Measurements from ENCODE around the gene TBXA2R. TPM values are rescaled to one million over a fixed set of nuclear protein-coding genes. Genes with fewer than 3 reads are reported as not detected.
A peak's percentile ranks its signal among the peaks of the same experiment; 100 is the strongest.

Gene TBXA2R
- total and polyA plus RNA-seq, 2 of the 8 experiments (the other 6 are each of a cell fraction or from before 2014, with no cell fraction given): 0.39 to 0.50 TPM

DNA sequence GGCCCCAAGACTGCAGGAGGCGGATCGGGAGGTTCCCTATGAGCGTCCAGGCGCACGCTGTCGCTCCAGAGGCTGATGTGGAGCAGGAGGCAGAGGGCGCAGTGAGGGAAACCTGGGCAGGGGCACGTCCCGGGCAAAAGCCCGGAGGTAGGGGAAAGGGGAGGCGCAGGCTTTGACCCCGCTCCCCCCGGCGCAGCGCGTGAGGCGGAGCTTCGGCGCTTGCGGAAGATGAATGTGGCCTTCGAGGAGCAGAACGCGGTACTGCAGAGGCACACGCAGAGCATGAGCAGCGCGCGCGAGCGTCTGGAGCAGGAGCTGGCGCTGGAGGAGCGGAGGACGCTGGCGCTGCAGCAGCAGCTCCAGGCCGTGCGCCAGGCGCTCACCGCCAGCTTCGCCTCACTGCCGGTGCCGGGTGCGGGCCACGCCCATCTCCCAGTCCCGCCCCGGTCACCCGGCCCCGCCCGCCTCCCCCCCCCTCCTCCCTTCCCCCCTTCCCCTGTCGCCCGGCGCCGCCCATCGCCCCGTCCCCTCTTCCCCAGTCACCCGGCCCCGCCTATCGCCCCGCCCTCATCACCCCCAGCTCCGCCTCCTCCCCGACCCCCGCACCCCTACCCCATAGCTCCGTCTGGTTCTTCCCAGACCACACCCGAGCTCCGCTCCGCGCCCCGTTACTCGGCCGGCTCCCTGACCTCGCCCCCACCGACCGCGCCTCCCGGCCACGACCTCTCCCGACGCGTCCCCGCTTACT is 29.8 kb downstream of the TBXA2R start (continued):
- TF ChIP-seq RNF2 (IDR thresholded peaks at IDR 0.05; ENCODE audit: borderline replicate concordance, low read depth, low read length, missing control alignments, poor library complexity, severe bottlenecking) (no peak), RBBP5 (IDR thresholded peaks at IDR 0.05; ENCODE audit: borderline replicate concordance, low read depth, low read length) (no peak), POLR2AphosphoS5 (IDR thresholded peaks at IDR 0.05; ENCODE audit: low read depth, low read length) (peak; percentile 67; the same call in 1 of the 2 replicates), E2F6 (IDR thresholded peaks at IDR 0.05) (peak; percentile 30; the same call in 1 of the 2 replicates), BRCA1 (IDR thresholded peaks at IDR 0.05; ENCODE audit: low read depth, low read length) (no peak), CBX8 (IDR thresholded peaks at IDR 0.05; ENCODE audit: borderline replicate concordance, low read depth, low read length) (no peak), CREB1 (IDR thresholded peaks at IDR 0.05) (no peak)
- TF ChIP-seq, protein P1, sequence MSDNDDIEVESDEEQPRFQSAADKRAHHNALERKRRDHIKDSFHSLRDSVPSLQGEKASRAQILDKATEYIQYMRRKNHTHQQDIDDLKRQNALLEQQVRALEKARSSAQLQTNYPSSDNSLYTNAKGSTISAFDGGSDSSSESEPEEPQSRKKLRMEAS (IDR thresholded peaks at IDR 0.05): peak; percentile 72
- TF ChIP-seq, protein P2, sequence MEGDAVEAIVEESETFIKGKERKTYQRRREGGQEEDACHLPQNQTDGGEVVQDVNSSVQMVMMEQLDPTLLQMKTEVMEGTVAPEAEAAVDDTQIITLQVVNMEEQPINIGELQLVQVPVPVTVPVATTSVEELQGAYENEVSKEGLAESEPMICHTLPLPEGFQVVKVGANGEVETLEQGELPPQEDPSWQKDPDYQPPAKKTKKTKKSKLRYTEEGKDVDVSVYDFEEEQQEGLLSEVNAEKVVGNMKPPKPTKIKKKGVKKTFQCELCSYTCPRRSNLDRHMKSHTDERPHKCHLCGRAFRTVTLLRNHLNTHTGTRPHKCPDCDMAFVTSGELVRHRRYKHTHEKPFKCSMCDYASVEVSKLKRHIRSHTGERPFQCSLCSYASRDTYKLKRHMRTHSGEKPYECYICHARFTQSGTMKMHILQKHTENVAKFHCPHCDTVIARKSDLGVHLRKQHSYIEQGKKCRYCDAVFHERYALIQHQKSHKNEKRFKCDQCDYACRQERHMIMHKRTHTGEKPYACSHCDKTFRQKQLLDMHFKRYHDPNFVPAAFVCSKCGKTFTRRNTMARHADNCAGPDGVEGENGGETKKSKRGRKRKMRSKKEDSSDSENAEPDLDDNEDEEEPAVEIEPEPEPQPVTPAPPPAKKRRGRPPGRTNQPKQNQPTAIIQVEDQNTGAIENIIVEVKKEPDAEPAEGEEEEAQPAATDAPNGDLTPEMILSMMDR (IDR thresholded peaks at IDR 0.05; ENCODE audit: control extremely low read depth in 1 of 3, insufficient read depth in 1 of 3, low read depth in 1 of 3, low read length in 3 of 3): 0 out of 4 replicates have a peak, but pooled peaks of 1 of the 3 experiments have one; percentile 7
